ENCODE measurements around the gene CRLF3. TPM values are rescaled to one million over a fixed set of nuclear protein-coding genes. Genes with fewer than 3 reads are reported as not detected.
A peak's percentile ranks its signal among the peaks of the same experiment; 100 is the strongest.

Gene CRLF3, protein sequence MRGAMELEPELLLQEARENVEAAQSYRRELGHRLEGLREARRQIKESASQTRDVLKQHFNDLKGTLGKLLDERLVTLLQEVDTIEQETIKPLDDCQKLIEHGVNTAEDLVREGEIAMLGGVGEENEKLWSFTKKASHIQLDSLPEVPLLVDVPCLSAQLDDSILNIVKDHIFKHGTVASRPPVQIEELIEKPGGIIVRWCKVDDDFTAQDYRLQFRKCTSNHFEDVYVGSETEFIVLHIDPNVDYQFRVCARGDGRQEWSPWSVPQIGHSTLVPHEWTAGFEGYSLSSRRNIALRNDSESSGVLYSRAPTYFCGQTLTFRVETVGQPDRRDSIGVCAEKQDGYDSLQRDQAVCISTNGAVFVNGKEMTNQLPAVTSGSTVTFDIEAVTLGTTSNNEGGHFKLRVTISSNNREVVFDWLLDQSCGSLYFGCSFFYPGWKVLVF
- 7.5 and 9.0 TPM in 2 replicates for total RNA-seq (ENCODE audit: low replicate concordance)
- long read RNA-seq, transcript CRLF3-201 (8 exons, 2,957 nt), result major isoform, 22 of 33 reads
- long read RNA-seq, partial matches to known transcripts, result 1 of 33 reads
- long read RNA-seq, other reads (novel, unspliced or antisense), result 9 of 33 reads

DNA sequence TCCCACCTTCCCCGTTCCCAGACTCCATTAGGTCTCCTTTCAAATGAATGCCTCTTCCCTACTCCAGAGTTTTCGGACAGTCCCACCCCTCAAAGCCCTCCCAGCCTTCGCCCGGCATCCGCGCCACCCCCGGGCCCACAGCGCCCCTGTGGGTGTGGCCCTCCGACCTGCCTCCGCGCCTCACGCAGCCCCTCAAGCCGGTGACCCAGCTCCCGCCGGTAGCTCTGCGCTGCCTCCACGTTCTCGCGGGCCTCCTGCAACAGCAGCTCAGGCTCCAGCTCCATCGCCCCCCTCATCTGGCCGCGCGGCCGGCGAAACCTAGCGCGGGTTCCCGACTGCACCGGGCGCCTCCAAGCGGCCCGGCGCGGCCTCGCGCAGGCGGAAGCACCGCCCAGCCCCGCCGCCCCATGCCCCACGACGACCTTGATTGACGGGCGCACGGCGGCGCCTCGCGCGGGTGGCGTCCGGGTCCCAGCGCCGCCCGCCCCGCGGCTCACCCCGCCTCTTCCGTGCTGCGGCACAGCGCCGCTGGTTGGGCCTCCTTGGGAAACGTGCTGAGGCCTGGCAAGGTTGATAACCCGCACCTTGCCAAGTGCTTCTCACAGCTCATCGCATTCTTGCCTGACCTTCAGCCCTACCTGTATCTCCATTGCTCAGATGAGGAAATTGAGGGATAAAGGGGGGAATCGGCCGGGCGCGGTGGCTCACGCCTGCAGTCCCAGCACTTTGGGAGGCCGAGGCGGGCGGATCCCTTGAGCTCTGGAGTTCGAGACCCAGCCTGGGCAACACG, at the start of gene CRLF3:
Gene CRLF3 (minus strand): TSS at position 337 of the 790 bp plus-strand sequence. CDS start 41 bp downstream, at position 296.
- no peaks in the 10 kb centered on the region for H3K36me3 Mint-ChIP-seq
- no peaks in the 10 kb centered on the region for H3K9me3 Mint-ChIP-seq
- peaks cover 9% of the 10 kb centered on the region for H3K4me1 Mint-ChIP-seq (ENCODE audit: unreplicated experiment)
- peak within 1 kb of the TSS; percentile 74 for H3K27ac Mint-ChIP-seq
- no peaks in the 10 kb centered on the region for H3K27me3 Mint-ChIP-seq
- TF ChIP-seq, protein P1, sequence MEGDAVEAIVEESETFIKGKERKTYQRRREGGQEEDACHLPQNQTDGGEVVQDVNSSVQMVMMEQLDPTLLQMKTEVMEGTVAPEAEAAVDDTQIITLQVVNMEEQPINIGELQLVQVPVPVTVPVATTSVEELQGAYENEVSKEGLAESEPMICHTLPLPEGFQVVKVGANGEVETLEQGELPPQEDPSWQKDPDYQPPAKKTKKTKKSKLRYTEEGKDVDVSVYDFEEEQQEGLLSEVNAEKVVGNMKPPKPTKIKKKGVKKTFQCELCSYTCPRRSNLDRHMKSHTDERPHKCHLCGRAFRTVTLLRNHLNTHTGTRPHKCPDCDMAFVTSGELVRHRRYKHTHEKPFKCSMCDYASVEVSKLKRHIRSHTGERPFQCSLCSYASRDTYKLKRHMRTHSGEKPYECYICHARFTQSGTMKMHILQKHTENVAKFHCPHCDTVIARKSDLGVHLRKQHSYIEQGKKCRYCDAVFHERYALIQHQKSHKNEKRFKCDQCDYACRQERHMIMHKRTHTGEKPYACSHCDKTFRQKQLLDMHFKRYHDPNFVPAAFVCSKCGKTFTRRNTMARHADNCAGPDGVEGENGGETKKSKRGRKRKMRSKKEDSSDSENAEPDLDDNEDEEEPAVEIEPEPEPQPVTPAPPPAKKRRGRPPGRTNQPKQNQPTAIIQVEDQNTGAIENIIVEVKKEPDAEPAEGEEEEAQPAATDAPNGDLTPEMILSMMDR (conservative IDR thresholded peaks at IDR 0.05), result peak; percentile 71
- DNase-seq (ENCODE audit: extremely low spot score, unreplicated experiment), result peak; percentile 94
- peak within 1 kb of the TSS; percentile 96 for H3K4me3 Mint-ChIP-seq

DNA sequence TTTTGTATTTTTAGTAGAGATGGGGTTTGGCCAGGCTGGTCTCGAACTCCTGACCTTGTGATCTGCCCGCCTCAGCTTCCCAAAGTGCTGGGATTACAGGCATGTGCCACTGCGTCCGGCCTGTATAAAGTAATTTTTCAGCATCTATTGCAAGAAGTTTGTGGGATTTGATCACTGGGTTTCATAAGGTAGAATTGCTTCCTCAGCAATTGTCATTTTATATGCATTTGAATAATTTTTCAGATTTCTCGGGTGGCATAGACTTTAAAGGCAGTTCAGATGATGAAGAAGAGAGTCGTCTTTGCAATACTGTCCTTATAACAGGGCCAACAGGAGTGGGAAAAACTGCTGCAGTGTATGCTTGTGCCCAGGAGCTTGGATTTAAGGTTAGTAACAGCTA, 44.5 kb upstream of the CRLF3 start:
- no peaks in the 10 kb centered on the region for H3K9me3 Mint-ChIP-seq
- no peak overlapping the region for H3K27ac Mint-ChIP-seq
- H3K4me1 Mint-ChIP-seq (ENCODE audit: unreplicated experiment), result no peaks in the 10 kb centered on the region
- H3K4me3 Mint-ChIP-seq, result no peak overlapping the region
- TF ChIP-seq, protein P1 (conservative IDR thresholded peaks at IDR 0.05), result no peak
- no peaks in the 10 kb centered on the region for H3K27me3 Mint-ChIP-seq
- no peak for DNase-seq (ENCODE audit: extremely low spot score, unreplicated experiment)
- peaks cover 21% of the 10 kb centered on the region for H3K36me3 Mint-ChIP-seq

DNA sequence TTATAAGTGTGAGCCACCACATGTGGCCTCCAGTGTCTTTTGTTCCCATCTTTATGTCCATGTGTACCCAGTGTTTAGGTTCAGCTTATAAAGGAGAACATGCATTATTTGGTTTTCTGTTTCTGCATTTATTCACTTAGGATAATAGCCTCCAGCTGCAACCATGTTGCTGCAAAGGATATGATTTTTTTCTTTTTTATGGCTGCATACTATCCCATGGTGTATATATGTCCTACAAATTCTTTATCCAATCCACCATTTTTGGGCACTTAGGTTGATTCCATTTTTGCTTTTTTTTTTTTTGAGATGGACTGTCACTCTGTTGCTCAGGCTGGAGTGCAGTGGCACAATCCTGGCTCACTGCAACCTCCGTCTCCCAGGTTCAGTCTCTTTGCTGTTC, 40.1 kb upstream of the CRLF3 start:
- no peak for DNase-seq (ENCODE audit: extremely low spot score, unreplicated experiment)
- H3K36me3 Mint-ChIP-seq, result peaks cover 20% of the 10 kb centered on the region
- no peak overlapping the region for H3K4me3 Mint-ChIP-seq
- no peak overlapping the region for H3K27ac Mint-ChIP-seq
- TF ChIP-seq, protein P1 (conservative IDR thresholded peaks at IDR 0.05), result no peak
- H3K9me3 Mint-ChIP-seq, result no peaks in the 10 kb centered on the region
- no peaks in the 10 kb centered on the region for H3K4me1 Mint-ChIP-seq (ENCODE audit: unreplicated experiment)
- H3K27me3 Mint-ChIP-seq, result no peaks in the 10 kb centered on the region

DNA sequence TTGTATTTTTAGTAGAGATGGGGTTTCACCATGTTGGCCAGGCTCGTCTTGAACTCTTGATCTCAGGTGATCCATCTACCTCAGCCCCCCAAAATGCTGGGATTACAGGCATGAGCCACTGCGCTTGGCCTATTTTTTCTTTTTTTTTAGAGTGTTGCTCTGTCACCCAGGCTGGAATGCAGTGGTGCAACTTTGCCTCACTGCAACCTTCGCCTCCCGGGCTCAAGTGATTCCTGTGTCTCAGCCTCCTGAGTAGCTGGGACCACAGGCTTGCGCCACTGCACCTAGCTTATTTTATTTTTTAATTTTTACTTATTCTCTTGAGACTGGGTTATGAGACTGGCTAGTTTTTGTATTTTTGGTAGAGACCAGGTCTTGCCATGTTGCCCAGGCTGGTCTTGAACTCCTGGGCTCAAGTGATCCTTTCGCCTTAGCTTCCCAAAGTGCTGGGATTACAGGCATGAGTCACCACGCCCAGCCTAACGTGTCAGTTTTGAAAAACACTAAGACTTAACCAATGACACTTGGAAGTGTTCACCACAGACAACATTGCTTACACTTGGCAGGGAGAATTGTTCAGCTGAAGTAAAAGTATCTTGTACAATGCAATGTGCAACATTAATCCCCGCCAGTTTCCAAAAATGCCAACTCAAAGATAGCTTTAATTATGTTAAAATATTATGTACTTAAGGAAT, 34.2 kb upstream of the CRLF3 start:
- peaks cover 11% of the 10 kb centered on the region for H3K36me3 Mint-ChIP-seq
- no peak for DNase-seq (ENCODE audit: extremely low spot score, unreplicated experiment)
- H3K27me3 Mint-ChIP-seq, result no peaks in the 10 kb centered on the region
- H3K4me1 Mint-ChIP-seq (ENCODE audit: unreplicated experiment), result no peaks in the 10 kb centered on the region
- peak overlapping the region; percentile 65 for H3K4me3 Mint-ChIP-seq
- H3K9me3 Mint-ChIP-seq, result no peaks in the 10 kb centered on the region
- TF ChIP-seq, protein P1 (conservative IDR thresholded peaks at IDR 0.05), result no peak
- peak overlapping the region; percentile 95 for H3K27ac Mint-ChIP-seq

DNA sequence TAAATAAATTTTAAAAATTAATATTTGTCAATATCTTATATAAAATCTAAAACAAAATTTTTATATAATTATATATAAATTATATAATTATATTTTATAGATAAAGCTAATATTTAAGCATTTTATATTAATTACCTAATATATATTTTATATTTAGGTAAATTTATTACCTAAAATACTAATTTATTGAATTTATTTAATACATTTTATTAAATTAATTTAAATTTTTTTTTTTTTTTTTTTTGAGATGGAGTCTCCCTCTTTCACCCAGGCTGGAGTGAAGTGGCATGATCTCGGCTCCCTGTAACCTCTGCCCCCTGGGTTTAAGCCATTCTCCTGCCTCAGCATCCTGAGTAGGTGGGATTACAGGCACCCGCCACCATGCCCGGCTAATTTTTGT, 29.7 kb upstream of the CRLF3 start:
- no peak for DNase-seq (ENCODE audit: extremely low spot score, unreplicated experiment)
- TF ChIP-seq, protein P1 (conservative IDR thresholded peaks at IDR 0.05), result no peak
- no peaks in the 10 kb centered on the region for H3K9me3 Mint-ChIP-seq
- no peaks in the 10 kb centered on the region for H3K4me1 Mint-ChIP-seq (ENCODE audit: unreplicated experiment)
- H3K4me3 Mint-ChIP-seq, result no peak overlapping the region
- no peak overlapping the region for H3K27ac Mint-ChIP-seq
- no peaks in the 10 kb centered on the region for H3K27me3 Mint-ChIP-seq
- H3K36me3 Mint-ChIP-seq, result peaks cover 14% of the 10 kb centered on the region

All from type B pancreatic cell (in vitro differentiated cells).